Sigmoid colon (tissue), 4 donors: ENCODE data around the gene GPC6.

Experiments used
- EP300 ChIP-seq, 4 donors: sonication (generic); formaldehyde crosslinking; IDR thresholded peaks; one replicate each; pipeline ENCODE4 v1.6.1; 2017; ENCODE audit warnings: antibody characterized with exemption in 4 of 4
- POLR2A ChIP-seq, 2 donors: fragments of 450-650 bp; IDR thresholded peaks; one replicate each; pipeline ENCODE4 v1.6.1; 2016; ENCODE audit warnings: antibody characterized with exemption in 2 of 2, mild to moderate bottlenecking in 2 of 2, moderate library complexity in 2 of 2
- TF ChIP-seq, protein P1 (sequence below), 4 experiments: fragments of 450-650 bp in 3 of 4; fragments of 200-600 bp in 1 of 4; IDR thresholded peaks; one replicate each; pipeline ENCODE4 v1.5.1; 2016 to 2019; ENCODE audit warnings: antibody characterized with exemption in 4 of 4, mild to moderate bottlenecking in 3 of 4, moderate library complexity in 2 of 4

DNA sequence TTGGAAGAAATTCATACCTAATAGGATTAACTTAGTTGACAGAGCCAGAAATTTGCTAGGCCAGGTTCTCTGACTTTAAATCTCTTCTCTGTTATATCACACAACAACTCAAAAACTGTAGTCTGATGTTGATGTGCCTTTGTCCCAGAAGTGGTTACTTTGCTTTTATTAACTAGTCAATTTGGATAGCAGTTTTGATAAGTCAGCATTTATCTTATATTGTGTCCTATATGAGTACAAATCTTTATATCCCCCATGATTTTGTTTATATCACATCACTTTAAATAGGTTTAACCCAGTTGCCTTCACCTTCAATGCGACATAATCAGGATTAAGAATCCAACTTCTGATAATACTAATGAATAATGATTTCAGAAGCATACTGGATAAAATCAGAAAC, 459.3 kb downstream of the GPC6 start:
- TF ChIP-seq, protein P1, sequence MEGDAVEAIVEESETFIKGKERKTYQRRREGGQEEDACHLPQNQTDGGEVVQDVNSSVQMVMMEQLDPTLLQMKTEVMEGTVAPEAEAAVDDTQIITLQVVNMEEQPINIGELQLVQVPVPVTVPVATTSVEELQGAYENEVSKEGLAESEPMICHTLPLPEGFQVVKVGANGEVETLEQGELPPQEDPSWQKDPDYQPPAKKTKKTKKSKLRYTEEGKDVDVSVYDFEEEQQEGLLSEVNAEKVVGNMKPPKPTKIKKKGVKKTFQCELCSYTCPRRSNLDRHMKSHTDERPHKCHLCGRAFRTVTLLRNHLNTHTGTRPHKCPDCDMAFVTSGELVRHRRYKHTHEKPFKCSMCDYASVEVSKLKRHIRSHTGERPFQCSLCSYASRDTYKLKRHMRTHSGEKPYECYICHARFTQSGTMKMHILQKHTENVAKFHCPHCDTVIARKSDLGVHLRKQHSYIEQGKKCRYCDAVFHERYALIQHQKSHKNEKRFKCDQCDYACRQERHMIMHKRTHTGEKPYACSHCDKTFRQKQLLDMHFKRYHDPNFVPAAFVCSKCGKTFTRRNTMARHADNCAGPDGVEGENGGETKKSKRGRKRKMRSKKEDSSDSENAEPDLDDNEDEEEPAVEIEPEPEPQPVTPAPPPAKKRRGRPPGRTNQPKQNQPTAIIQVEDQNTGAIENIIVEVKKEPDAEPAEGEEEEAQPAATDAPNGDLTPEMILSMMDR (IDR thresholded peaks at IDR 0.05): no peak
- TF ChIP-seq EP300 (IDR thresholded peaks at IDR 0.05) (no peak), POLR2A (IDR thresholded peaks at IDR 0.05) (no peak)
